Stimulated activated CD4-positive, alpha-beta T cell treated with anti-CD3 and anti-CD28 coated beads, Interleukin-4, amount 100 ng/mL, for 1 hour (primary cell): Measurements from ENCODE around the gene CLSTN3.
"Not testable (repeated sequence)": the region's sequence is repeated elsewhere in the genome, so short reads cannot be mapped to it uniquely, and the experiment has no call there.

Experiments used
- DNase-seq: peaks from one replicate; pipeline ENCODE4 v3.0.0-alpha.2; 2020

Gene CLSTN3

GRCh38 chr12:7106082-7106481, 24.1 kb upstream of the CLSTN3 start:
- no peak for DNase-seq

GRCh38 chr12:7107181-7107580, 23.0 kb upstream of the CLSTN3 start:
- DNase-seq: not testable (repeated sequence)

GRCh38 chr12:7107636-7108002, 22.6 kb upstream of the CLSTN3 start:
- no peak for DNase-seq

GRCh38 chr12:7108003-7108795, 22.0 kb upstream of the CLSTN3 start:
- DNase-seq: peak; percentile 72

- DNase-seq: peak; percentile 84
Observed at GRCh38 chr12:7108796-7109571, 21.2 kb upstream of the CLSTN3 start, which contains the start of gene C1RL. Gene C1RL (minus strand): TSS chr12:7109214. CDS start chr12:7109180, 34 bp downstream.

- DNase-seq: no peak
Observed at GRCh38 chr12:7109572-7109920, 20.6 kb upstream of the CLSTN3 start.

DNA sequence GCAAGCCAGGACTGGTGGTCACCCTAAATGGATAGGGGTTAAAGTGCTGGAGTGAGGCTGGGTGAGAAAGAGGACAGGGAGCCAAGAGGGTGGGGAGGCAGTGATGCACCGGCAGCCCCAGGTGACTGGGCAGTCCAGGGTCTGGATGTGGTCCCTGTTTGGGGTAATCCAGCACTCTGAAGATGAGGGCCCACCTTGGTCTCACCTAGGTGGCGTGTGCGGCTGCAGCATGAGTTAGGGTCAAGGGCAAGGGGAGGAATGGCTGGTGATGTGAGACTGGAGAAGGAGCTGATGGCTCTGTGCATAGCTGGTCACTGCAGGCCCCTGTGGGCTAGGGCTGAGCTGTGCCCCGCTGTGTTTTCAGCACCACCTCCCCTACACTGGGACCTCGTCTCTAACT, 19.5 kb upstream of the CLSTN3 start:
- DNase-seq: no peak

GRCh38 chr12:7112041-7112440, 18.1 kb upstream of the CLSTN3 start:
- no peak for DNase-seq

DNA sequence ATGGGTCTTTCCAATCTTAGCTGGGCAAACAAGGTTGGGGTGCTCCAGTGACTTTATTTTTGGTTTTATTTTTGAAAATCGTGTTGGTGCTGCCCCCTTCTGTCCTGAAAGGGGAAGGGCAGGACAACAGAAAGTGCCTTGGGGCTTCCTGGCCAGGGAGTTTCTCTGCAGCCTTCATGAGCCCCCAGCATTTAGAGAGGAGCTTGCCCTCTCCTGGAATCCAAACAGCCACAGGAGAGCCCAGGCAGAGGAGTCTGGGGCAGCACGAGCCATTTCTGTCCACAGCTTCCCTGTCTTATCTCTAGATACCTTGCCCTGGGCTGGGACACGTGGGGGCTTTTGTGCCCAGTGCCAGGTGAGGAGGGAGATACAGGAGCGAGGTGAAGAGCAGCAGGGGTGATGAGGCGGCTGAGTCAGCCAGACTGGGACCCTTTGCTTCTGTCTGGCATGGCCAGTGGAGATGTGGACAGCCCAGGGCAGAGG, 16.7 kb upstream of the CLSTN3 start:
- peak; percentile 15 for DNase-seq

GRCh38 chr12:7114008-7114407, 16.2 kb upstream of the CLSTN3 start:
- no peak for DNase-seq

DNA sequence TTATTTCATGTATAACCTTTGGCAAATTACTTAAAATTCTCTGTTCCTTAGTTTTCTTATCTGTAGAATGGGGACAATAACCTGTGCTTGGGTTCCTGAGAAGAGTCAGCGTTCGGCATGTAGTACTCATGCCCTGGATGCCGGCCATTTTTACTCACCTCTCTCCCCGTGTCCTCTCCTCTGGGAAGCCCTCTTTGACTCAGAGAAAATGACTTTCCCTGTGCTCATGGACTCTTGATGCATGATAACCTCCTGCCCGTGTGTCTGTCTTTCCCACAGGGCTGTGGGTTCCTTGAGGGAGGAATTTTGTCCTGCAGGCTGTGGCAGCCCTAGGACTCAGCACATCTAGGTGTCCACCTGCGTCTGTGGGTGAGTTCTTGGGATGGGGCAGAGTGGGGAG, 15.3 kb upstream of the CLSTN3 start:
- no peak for DNase-seq

DNA sequence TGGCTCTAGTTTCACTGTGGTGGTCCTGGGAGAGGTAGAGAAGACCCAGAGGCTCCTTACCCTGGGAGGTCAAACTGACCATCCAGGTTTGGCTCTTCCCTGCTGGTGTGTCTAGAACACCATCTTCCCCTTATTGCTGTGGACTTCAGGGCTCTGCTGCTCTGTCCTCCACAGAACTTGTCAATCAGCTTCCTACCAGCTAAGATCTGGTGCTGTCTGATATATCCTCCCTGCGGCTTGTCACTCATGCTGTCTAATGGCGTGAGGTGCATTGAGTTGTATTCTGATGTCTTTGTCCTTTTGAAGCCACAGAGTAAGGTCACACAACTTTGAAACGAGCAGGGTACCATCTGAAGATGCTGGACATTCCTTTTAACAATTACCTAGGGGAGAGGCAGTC, 14.0 kb upstream of the CLSTN3 start:
- no peak for DNase-seq

GRCh38 chr12:7116916-7117315, 13.3 kb upstream of the CLSTN3 start:
- DNase-seq: no peak

- DNase-seq: no peak
Observed at GRCh38 chr12:7117670-7118069, 12.5 kb upstream of the CLSTN3 start.

GRCh38 chr12:7118881-7119280, 11.3 kb upstream of the CLSTN3 start:
- no peak for DNase-seq

DNA sequence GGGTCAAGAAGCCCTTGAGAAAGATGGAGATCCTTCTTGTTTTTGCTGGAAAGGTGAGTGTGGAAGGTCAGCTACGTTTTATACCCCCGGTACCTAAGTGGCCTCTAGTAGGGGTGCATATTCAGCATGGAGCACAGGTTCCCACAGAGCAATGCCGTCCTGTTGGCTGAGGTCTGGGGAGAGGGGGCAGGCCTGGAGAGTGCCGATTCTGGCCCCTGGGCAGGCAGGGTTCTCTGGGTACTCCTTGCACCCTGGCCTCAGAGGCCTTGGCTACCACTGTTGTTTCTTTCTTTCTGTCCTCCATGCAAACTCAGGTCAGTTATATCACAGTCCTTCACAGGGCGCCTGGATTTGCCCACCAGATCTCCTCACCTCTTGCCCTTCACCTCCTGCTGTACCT, 10.0 kb upstream of the CLSTN3 start:
- no peak for DNase-seq

DNA sequence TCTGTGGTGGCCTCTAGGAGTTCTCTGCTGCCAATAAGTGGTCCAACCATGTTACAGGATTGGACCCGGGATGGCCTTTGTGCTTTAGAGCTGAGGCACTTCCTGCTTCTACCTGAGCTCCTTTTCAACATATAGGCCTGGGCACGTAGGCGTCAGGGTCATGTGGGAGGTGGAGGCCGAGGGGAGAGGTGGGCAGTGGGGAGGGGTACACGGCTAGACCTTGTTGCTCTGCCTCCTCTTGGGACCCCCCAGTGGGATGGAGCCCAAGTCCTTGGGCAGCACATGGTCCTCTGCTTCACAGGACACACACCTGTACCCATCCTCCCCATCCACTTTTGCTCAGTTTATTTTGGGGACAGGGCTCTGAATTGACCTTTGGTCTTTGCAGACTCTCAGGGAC, 8.8 kb upstream of the CLSTN3 start:
- no peak for DNase-seq

DNA sequence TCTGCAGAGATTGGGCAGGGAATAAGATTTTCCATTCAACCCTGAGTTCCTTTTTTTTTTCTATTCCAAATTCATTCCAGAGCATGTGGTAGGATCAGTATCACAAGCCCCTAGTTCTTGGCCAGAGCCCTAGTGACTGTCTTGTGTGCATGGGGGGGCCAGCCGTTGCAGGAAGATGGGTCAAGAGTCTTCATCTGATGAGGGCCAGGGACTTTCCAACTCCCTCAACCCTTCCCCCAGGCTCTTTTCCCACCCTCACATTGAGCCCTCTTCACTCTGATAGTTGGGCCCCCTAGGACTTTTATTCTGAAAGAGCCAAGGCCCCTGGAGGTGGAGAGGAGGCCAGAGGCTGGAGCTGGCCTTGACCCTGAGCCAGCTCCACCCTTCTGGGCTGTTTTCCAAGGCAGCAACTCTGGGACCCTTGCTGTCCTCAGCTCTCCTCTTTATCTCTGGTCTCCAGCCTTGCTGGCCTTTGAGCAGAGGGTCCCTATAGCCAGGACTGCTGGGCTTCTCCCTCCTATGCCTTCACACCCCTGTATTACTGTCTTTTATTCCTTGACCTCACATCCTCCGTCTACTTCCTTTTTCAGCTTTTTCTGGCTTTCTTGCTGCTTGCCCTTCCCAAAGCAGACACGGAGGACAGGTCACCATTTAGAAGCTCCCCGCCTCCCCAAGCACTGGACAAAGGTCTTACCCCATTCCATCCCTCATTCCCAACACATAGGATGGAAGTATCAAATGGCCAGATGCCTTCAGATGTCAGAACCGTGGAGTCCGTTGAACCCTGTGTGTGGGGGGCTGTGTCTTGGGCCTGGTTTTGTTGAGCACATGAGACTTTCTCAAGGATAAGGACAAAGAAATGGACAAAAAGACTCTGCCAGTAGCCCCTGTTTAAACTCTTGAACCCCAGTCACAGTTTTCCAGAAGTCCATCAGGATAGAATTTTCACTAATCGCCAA, 7.1 kb upstream of the CLSTN3 start:
- no peak for DNase-seq

DNA sequence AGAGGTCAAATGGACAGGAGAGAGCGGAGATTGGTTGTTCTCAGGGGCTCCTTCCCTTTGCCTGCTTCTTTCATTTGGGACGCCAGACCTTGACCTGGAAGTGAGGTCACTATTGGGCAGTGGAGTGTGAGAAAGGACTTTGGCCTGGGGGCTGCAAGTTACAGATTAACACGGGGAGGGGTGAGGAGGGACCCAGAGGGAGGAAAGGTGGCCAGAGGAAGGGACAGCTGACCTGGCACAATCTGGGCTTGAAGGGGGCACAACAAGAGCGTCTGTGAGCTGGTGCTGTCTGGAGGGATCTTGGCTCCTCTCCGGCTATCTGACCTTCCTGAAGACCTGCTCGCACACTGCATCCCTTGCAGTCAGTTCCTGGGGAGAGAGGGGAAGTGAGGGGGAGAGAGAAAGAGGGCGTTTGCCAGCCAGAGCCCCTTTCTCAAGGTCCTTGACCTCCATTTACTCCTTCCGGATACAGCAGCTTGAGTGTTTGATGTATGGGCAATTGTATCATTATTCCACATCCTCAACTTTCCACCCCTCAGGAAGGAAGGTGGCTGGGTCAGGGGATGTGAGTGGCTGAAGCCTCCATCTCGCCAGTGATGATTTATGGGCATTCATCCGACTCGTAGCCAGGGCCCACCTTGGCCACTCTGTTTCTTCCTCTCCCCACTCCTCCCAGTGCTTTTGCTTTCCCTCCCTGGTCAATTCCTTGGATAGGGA, 6.2 kb upstream of the CLSTN3 start:
- no peak for DNase-seq

DNA sequence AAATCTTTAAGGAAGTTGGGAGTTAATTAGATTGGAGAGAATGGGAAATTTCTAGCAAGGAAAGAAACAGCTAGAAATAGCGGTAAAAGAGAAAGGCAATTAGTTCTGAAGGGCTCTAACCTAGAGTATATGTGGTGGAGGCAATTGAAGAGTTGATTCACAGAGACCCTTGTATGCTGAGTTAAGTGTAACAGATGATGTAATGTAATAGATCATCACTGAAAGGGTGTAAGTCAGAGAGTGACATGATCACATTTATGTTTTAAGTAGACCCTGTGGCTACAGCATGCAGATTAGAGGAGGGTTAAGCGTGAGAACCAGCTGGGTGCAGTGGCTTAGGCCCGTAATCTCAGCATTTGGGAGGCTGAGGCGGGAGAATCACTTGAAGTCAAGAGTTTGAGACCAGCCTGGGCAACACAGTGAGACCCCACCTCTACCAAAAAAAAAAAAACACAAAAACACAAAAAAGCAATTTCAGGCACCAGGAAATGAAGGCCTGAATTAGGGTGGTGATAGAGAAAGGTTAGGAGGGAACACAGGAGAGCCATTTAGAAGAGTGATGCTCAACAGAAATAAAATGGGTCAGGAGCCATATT, 4.4 kb upstream of the CLSTN3 start:
- DNase-seq: no peak

GRCh38 chr12:7127916-7128626, 2.1 kb upstream of the CLSTN3 start:
- no peak for DNase-seq
